Esophagus squamous epithelium (tissue), 5 donors: ENCODE data around the gene LRR1. TPM values are rescaled to one million over a fixed set of nuclear protein-coding genes. Genes with fewer than 3 reads are reported as not detected.

Experiments
- DNase-seq: peaks from one replicate; lab custom pipeline; 2025; lab: John Stamatoyannopoulos, UW
- H3K27ac ChIP-seq, 4 donors: fragments of 200-600 bp; sonication (generic); one replicate each; pipeline ENCODE4 v1.5.1; 2016 to 2019; ENCODE audit warnings: mild to moderate bottlenecking in 1 of 4
- H3K27me3 ChIP-seq, 4 donors: fragments of 200-600 bp; sonication (generic); 1 replicate in 3 of 4; 2 replicates in 1 of 4; pipeline versions ENCODE4 v1.5.1 to v1.6.0; 2017 to 2021; ENCODE audit warnings: antibody characterized with exemption in 1 of 4
- H3K36me3 ChIP-seq, 3 donors: fragments of 200-600 bp; sonication (generic); one replicate each; pipeline ENCODE4 v1.5.1; 2016 to 2019
- H3K4me1 ChIP-seq, 3 donors: fragments of 200-600 bp; sonication (generic); one replicate each; pipeline ENCODE4 v1.5.1; 2017 to 2019
- H3K4me3 ChIP-seq, 4 donors: fragments of 200-600 bp; sonication (generic); 1 replicate in 3 of 4; 2 replicates in 1 of 4; pipeline ENCODE4 v1.5.1; 2016 to 2019; ENCODE audit warnings: mild to moderate bottlenecking in 2 of 4, moderate library complexity in 1 of 4
- H3K9me3 ChIP-seq, 3 donors: fragments of 200-600 bp; sonication (generic); one replicate each; pipeline ENCODE4 v1.5.1; 2016 to 2019
- CTCF ChIP-seq, 6 experiments: fragments of 450-650 bp in 4 of 6; fragments of 200-600 bp in 2 of 6; sonication (generic) in 2 of 6; IDR thresholded peaks; one replicate each; pipeline ENCODE4 v1.5.1; 2016 to 2019; ENCODE audit warnings: antibody characterized with exemption in 6 of 6, mild to moderate bottlenecking in 4 of 6, moderate library complexity in 4 of 6
- POLR2A ChIP-seq, 4 donors: fragments of 450-650 bp; IDR thresholded peaks; one replicate each; pipeline ENCODE4 v1.6.1; 2017; ENCODE audit warnings: antibody characterized with exemption in 4 of 4, mild to moderate bottlenecking in 4 of 4, moderate library complexity in 3 of 4
- WGBS, 2 donors: methylation state at CpG; one replicate each; pipeline ENCODE4 v1.1.5; 2018; 5-methylcytosine and 5-hydroxymethylcytosine counted together
- intact Hi-C: fragments of 100-400 bp; cut with DNase I; formaldehyde crosslinking; loops from one replicate; pipeline ENCODE4 v1.15.0; 2022
- total RNA-seq, 4 donors: library from RNA; depleted of rRNA; stranded (reverse); fragments of >200 nt; gene quantifications; one replicate each; pipeline ENCODE4 v1.1.0, GENCODE V29; 2016
- donor health status: DM: yes; HTN: yes; CAD: no.

The LRR1 gene
- total RNA-seq, 4 donors from 2014 or later: 5.5 to 19.8 (median 12.8) TPM

DNA sequence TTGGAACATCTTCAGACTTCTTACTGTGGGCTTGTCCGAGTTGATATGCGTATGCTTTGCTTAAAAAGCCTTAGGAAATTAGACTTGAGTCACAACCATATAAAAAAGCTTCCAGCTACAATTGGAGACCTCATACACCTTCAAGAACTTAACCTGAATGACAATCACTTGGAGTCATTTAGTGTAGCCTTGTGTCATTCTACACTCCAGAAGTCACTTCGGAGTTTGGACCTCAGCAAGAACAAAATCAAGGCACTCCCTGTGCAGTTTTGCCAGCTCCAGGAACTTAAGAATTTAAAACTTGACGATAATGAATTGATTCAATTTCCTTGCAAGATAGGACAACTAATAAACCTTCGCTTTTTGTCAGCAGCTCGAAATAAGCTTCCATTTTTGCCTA is 8.8 kb downstream of the LRR1 start:
- Histone ChIP-seq H3K27me3 (no peaks in the 10 kb centered on the region), H3K9me3 (no peaks in the 10 kb centered on the region), H3K27ac (no peak overlapping the region), H3K4me1 (no peaks in the 10 kb centered on the region), H3K4me3 (no peak overlapping the region), H3K36me3 (peaks cover 0 to 45% (median 0%) of the 10 kb centered on the region in 3 donors)
- 96% methylated on average over 6 of the region's 6 CpGs for WGBS, 2 donors
- TF ChIP-seq CTCF (IDR thresholded peaks at IDR 0.05) (no peak), POLR2A (IDR thresholded peaks at IDR 0.05) (no peak)
- intact Hi-C loops: no loop called here
- no peak for DNase-seq

DNA sequence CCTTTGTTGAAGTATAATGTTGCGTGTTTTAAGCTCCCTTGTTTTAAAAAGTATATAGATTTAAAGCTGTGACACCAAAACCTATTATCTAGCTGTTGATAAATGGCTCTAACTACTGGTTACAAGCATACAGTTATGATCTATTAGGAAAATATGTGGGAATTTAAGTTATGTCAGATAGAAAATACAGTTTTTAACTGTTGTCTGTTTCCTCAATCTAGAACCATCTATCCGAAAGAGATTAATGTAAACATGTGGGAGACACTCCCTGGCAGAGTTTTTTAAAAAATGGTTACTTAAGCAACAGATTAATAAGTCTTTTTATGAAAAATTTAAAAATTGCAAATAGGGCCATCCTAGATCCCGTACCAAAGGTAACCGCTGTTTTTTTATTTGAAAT is 13.5 kb downstream of the LRR1 start:
- intact Hi-C loops: no loop called here

DNA sequence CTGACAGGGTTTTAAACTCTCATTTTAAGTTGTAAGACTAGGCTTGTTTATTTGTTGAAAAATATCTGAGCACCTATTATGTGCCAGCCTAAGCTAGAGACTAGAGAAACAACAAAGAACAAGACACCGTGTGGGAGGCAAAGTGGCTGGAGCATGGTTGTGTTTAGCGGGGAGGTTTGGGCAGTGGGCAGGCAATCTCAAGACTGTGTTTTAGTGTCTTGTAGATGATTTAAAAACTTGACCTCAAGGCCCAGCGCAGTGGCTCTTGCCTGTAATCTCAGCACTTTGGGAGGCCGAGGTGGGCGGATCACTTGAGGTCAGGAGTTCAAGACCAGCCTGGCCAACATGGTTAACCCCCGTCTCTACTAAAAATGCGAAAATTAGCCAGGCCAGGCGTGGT is 13.9 kb downstream of the LRR1 start:
- DNase-seq: no peak
- peaks cover 0 to 3% (median 0%) of the 10 kb centered on the region in 3 donors for H3K4me1 ChIP-seq
- no peak for TF ChIP-seq POLR2A (IDR thresholded peaks at IDR 0.05)
- no peak for TF ChIP-seq CTCF (IDR thresholded peaks at IDR 0.05)
- no peaks in the 10 kb centered on the region for H3K9me3 ChIP-seq
- intact Hi-C loops: no loop called here
- no peak overlapping the region for H3K4me3 ChIP-seq
- WGBS, 2 donors: 86 to 93% methylated on average over 5 to 7 of the region's 8 CpGs
- no peak overlapping the region for H3K27ac ChIP-seq
- no peaks in the 10 kb centered on the region for H3K27me3 ChIP-seq
- H3K36me3 ChIP-seq: peaks cover 0 to 18% (median under 1%) of the 10 kb centered on the region in 3 donors

More for the DNA sequence above, 13.5 kb downstream of the LRR1 start:
- TF ChIP-seq POLR2A (IDR thresholded peaks at IDR 0.05) (no peak), CTCF (IDR thresholded peaks at IDR 0.05) (no peak)
- Histone ChIP-seq H3K27ac (no peak overlapping the region), H3K27me3 (no peaks in the 10 kb centered on the region), H3K36me3 (peaks cover 0 to 18% (median 0%) of the 10 kb centered on the region in 3 donors), H3K9me3 (no peaks in the 10 kb centered on the region), H3K4me1 (no peaks in the 10 kb centered on the region), H3K4me3 (no peak overlapping the region)
- 87 to 88% methylated on average over 4 of the region's 4 CpGs for WGBS, 2 donors
- DNase-seq: no peak

DNA sequence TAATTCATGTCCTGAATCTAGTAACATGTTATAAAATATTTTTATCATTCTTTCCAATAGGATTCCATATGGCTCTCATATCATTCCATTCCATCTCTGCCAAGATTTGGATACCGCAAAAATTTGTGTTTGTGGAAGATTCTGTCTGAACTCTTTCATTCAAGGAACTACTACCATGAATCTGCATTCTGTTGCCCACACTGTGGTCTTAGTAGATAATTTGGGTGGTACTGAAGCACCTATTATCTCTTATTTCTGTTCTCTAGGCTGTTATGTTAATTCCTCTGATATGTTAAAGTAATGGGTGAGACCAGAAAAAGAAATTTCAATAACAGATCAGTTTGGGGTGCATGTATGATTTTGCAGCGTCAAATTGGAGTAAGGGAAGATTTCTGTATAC is 15.5 kb downstream of the LRR1 start:
- Histone ChIP-seq H3K4me3 (no peak overlapping the region), H3K27ac (no peak overlapping the region), H3K4me1 (peaks cover under 1 to 19% (median 6%) of the 10 kb centered on the region in 3 donors), H3K9me3 (no peaks in the 10 kb centered on the region), H3K27me3 (no peaks in the 10 kb centered on the region), H3K36me3 (peaks cover 3 to 26% (median 7%) of the 10 kb centered on the region in 3 donors)
- WGBS, 2 donors: 89 to 97% methylated on average over 2 of the region's 2 CpGs
- TF ChIP-seq POLR2A (IDR thresholded peaks at IDR 0.05) (no peak), CTCF (IDR thresholded peaks at IDR 0.05) (no peak)
- intact Hi-C loops: no loop called here
- no peak for DNase-seq

GRCh38 chr14:49615776-49616175 is 17.0 kb downstream of the LRR1 start:
- 66 to 79% methylated on average over 6 of the region's 6 CpGs for WGBS, 2 donors
- no peak for DNase-seq
- intact Hi-C loops: no loop called here
- Histone ChIP-seq H3K4me1 (peaks cover 5 to 25% (median 9%) of the 10 kb centered on the region in 3 donors), H3K27me3 (no peaks in the 10 kb centered on the region), H3K4me3 (no peak overlapping the region), H3K9me3 (no peaks in the 10 kb centered on the region), H3K27ac (no peak overlapping the region), H3K36me3 (peaks cover 3 to 26% (median 7%) of the 10 kb centered on the region in 3 donors)
- TF ChIP-seq CTCF (IDR thresholded peaks at IDR 0.05) (no peak), POLR2A (IDR thresholded peaks at IDR 0.05) (no peak)
